GM23248 (cell line): ENCODE measurements around the gene COPS2.

Experiments used
- EZH2 ChIP-seq: fragments of 200-600 bp; sonication (generic); IDR thresholded peaks from 2 replicates; pipeline ENCODE4 v1.6.1; 2018; ENCODE audit warnings: antibody characterized with exemption, mild to moderate bottlenecking; ENCODE audit not compliant: insufficient read depth, poor library complexity, severe bottlenecking
- EZH2phosphoT487 ChIP-seq: fragments of 200-600 bp; sonication (generic); IDR thresholded peaks from 2 replicates; pipeline ENCODE4 v1.6.1; 2018; ENCODE audit warnings: antibody characterized with exemption, moderate library complexity, mild to moderate bottlenecking, low read depth; ENCODE audit not compliant: insufficient read depth

GRCh38 chr15:49120832-49121231 lies 34.6 kb downstream of the COPS2 start:
- TF ChIP-seq EZH2 (no peak), EZH2phosphoT487 (no peak)
